GM21529 (cell line): ENCODE data around the gene UBE2L5.

Experiments used
- ATAC-seq: cut with Tn5 transposase; IDR thresholded peaks from one replicate; pipeline ENCODE4 v1.9.1; 2021; ENCODE audit not compliant: unreplicated experiment

Gene UBE2L5

DNA sequence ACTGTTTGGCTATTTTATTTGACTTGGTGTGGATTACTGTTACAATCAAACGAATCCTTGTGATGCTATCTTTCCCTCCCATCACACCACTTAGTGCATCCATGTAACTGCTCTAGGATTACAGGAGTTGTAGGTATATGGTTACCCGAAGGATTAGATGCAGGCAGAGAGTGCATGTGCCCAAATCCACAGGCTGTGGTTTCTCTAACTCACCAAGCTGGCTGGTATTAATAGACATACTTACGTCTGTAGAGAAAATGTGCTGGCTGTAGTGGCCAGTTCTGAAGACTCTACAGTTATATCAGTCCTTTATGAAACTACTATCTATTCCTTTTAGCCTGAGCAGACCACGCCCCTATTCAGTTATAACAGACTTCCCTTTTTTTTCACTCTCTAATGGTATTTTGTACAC, 44.6 kb downstream of the UBE2L5 start:
- ATAC-seq = no peak

DNA sequence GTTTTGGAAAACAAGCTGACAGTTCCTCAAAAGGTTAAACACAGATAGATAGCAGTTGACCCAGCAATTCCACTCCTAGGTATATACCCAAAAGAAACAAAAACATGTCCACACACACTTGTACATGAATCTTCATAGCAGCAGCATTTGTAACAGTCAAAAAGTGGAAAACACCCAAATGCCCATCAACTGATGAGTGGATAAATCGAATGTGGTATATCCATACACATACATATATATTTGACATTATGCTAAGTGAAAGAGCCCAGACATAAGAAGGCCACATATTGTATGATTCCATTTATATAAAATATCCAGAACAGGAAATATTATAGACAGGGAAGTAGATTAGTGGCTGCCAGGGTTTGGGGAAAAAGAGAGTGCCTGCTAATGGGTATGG, 51.4 kb downstream of the UBE2L5 start:
- ATAC-seq = no peak

GRCh38 chr13:30477346-30478195, 55.3 kb downstream of the UBE2L5 start:
- ATAC-seq = peak; percentile 97
